NCI-H1417 treated with DMSO at 0.1 percent for 48 hours (cell line): ENCODE results near the gene MDM1.

Experiments used
- DNase-seq: peaks from one replicate; lab custom pipeline; 2025; lab: John Stamatoyannopoulos, UW

The MDM1 gene

DNA sequence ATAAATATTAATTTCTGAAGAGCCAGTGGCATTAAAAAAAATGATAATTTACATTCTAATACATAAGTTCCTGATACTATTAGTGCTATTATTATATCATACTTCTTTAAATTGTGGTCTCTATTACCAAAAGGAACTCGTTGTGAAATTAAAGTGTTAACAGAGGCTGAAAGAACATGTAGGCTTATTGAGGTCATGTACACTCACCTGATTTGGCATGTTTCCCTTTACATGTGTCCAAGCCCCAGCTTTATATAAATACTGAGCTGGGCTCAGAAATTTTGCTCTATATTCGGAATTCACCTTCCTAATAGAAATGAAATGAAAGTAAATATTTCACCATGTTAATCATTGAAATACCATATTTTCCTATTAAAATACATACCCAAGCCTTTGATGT lies 11.0 kb downstream of the MDM1 start:
- no peak for DNase-seq

DNA sequence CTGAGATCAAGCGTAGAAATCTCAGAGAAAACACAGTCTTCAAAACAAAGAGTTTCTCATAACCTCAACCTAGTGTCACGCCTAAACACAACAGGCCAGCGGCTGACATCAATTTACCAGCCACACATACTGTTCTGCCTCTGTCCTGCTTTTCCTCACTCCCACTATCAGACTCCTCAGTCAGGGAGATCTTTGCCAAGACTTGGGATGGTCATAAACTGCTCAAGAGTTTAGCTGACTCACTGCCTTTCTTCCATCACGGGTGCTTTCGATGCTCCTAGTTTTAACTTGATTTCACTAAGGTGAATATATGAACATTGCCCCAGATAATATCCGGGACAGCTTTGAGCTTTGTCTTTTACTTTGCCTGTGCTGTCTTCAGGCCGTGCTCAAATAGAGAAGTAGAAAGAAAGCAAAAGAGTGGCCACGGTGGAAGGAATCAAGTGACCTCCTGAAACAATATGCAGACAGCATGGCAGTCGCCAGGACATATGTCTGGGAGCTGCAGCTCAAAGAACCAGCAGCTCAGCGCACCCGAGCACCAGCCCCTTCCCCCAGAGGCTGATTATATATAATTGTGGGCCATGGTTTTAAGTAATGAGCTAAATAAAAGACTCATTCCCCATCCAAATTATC lies 12.1 kb downstream of the MDM1 start:
- DNase-seq, result no peak

DNA sequence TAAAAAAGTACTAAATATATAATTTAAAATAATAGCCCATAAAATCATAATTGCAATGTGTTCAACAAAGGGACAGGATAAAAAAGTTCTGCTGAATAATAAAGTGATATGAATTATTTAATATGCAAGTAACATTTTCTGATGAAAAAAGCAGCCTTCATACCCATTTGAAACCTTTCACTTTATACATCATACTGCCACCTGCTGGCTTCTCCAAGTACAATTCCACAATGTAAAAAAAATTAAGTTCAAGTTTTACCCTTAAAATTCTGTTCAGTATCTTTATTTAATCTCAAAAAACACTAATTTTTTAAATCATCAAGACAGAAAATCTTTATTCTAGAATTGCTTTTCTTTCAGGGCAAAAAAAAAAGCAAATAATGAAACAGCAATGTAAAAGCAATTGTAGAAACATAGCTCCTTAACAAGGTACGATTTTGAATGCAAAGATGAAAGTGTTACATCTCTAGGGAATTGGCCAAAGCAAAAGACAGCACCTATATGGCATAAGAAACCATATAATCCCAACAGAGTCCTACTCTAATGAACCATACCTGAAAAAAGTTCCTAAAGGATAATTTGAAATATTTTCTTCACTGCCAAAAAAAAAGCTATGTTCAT lies 15.0 kb downstream of the MDM1 start:
- DNase-seq, result no peak

DNA sequence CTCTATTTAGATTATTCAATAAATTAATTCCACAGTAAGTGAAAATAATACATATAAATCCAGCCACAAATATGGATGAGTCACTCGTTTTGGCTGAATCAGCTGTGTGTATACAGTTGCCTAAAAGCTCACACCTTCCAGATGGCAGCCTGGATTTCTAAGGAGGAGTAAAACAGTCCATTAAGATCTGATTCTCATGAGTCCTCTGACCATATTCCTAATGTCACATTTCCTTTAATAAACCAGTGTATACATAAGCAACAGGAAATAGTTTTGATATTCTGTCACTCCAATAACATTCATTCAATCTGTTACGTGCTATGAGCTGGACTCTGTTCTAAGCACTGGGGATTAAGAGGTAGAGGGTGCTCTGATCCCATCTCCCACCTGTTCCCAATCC lies 21.8 kb downstream of the MDM1 start:
- DNase-seq, result no peak

DNA sequence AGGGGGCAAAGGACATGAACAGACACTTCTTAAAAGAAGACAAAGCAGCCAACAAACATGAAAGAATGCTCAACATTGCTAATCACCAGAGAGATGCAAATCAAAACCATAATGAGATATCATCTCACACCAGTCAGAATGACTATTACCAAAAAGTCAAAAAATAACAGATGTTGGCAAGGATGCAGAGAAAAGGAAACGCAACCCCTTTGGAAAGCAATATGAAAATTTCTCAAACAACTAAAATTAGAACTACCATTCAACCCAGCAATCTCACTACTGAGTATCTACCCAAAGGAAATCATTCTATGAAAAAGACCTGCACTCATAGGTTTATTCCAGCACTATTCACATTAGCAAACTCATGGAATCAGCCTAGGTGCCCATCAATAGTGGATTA lies 25.6 kb downstream of the MDM1 start:
- no peak for DNase-seq

DNA sequence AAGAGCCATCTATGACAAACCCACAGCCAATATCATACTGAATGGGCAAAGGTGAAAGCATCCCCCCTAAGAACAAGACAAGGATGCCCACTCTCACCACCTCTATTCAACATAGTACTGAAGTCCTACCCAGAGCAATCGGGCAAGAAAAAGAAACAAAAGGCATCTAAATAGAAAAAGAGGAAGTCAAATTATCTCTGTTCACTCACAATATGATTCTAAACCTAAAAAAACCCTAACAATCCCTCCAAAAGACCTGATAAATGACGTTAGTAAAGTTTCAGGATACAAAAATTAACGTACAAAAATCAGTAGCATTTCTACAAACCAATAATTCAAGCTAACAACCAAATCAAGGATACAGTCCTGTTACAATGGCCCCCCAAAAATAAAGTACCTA lies 26.9 kb downstream of the MDM1 start:
- DNase-seq, result no peak

DNA sequence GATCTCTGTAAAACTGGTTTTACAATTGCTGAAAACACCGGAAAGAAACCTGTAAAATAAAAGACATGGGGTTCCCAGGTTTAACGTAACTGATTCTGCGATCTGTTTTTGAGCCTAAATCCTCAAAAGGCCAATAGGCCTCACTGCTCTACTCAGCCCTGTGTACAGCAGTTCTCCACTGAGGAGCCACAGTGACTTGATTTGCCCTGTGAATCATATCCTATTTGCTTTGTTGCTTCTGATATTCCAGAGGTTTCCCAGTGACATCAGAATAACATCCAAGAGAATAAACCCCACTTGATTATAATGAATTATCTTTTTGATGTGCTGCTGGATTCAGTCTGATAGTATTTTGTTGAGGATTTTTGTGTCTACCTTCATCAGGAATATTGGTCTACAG lies 27.5 kb downstream of the MDM1 start:
- no peak for DNase-seq

DNA sequence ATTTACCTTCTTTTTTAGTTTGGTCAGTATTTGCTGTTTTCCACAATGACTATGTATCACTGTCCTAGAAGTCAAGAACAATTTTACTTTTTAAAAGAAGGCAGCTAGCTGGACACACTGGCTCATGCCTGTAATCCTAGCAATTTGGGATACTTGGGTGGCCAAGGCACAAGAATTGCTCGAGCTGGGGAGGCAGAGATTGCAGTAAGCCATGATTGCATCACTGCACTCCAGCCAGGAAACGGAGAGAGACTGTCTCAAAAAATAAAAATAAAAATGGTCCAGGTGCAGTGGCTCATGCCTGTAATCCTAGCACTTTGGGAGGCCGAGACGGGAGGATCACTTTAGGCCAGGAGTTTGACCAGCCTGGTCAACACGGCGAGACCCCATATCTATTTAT lies 28.3 kb downstream of the MDM1 start:
- no peak for DNase-seq

DNA sequence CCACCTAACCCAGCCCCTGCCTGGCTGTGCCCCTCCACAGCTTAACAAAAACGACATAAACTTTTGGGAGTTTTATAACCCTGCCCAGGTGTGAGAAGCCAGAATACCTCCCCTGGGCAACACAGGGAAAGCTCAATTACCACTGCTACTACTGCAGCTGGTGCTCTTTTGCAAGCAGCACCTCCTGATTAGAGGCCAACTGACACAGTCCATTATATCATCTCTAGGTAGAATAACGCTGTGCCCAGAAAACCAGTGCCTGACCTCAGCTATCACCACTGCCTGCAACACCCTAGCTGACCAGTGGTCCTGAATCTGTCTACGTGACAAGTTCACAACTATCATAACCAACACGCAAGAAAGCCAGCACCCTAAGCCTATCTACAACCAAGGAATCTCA lies 34.2 kb downstream of the MDM1 start:
- no peak for DNase-seq

DNA sequence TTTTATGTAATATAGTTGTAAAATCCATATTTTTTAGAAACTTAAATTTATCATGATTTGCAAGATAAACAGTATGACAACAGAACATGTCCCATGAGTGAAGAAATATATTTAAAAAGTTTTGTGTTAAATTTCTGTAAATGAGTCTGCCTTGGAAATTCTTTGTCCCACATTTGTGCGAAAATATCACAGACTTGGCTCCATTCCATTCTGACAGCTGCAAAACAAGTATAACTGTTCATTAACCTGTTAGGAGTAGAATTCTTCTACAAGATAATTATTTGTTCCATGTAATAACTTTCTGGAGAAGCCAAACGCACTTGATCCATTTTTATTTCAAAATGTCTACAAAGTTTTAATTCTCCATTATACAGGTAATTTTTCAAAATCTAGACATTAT lies 37.9 kb downstream of the MDM1 start:
- no peak for DNase-seq

DNA sequence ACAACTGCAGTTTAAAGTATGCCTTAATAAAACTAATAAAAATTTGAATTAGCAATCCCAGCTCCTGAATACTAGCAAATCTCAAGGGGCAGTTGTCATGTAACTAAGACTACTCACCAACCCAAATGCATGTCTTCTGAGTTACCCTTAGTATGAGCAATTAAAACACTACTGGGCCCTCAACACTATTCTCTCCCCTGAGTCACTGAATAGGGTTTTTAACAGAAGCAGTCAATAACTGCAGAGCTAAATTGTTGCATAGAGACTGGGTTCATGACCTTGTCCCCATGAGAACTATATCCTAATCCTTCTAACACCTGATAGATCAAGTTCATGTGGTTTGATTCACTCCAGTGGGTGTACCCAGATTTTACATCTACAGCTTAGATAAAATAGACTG lies 38.8 kb downstream of the MDM1 start:
- DNase-seq, result no peak

DNA sequence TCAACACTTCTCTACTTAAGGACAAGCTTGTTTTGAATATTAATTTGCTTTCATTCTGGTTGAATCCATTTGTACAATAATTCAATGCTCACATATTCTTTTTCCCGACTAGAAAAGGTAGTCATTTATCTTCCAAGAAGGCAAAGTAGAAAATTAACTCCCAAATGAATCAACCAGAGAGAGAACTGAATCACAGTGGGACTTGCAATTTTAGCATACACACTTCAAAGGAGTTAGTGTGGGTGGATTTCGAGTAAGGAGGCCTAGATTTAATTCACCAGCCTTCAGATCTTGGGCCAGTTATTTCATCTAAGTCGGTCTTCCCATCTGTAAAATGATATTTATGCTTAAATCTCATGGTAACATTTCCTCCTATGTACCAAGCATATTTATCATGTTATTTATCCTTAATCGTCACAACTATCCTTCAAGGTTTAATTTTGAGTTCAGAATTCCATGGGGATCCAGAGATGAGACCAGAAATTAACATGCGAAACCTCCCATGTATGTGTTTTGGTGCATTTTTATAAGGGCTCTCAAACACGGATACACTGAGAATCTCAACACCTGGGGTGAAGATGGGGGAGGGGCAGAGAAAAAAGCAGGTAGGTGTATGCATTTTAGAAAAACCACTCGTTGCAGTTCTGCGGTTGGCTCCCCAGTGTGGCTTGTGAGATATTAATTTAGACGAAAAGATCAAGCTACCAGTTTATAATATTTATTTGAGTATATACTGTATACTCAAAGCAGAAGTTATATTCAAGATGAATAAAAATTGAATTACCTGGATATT lies 39.8 kb downstream of the MDM1 start:
- DNase-seq, result no peak

DNA sequence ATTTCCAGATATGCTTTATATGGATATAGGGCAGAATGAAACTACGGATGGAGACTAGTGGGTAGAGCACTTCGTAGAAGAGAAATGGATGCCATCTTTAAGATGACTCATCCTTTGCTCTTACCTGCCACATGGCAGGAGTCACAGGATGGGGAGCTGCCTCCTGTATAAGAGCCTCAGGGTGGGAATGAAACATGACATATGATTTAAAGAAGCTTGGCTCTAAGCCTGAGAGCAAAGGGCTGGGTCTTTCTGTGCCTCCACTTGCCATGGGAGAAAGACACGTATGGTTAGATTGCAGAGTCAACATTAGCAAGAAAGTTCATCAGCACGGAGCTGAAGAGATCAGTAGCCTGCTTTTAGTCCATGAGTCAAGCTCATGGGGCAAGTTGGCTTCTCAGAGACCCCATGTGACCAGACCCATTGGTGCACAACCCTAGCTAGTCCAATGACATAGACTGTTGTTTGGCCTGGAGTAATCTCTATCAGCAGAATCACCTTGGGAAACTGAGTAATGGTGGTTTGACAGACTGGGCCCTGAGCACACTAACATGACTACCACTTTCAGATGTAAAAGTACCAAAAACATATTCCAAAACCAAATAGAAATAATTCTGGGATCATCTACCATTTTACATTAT lies 40.6 kb downstream of the MDM1 start:
- DNase-seq, result no peak

DNA sequence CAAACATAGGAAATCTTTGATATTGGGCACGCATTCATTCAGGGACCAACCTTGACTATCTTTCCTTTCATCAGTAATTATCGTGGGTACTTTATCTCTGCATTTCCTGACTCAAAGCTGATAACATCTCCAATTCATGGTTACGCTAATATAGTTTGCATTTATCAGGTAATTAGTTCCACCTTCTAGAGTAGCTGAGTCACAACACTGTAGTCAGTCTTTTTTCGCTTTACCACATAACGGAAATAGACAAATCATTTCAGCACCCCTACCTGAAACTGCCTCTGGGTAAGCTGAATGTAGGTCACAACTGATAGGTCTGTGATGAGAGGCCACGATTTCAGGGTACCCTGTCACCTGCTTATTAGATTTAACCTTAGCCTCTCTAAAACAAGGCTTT lies 42.0 kb downstream of the MDM1 start:
- DNase-seq, result no peak

DNA sequence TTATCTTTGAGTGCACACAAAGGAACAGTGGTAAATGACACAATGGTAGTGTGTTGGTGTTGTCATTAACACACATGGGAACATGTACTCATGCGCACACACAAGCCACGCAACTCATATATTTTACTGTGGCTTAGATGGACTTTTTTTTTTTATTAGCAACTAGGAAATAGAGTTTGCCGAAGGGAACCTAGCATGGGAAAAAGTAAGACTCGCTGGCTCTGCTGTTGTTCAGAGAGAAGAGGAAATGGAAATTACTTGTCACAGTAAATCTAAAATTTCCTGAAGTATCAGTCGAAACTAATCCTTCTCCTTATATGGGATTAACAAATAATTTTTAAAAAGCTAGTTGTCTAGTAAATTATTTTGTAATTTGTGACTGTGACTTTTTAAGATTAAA lies 45.1 kb downstream of the MDM1 start:
- no peak for DNase-seq

DNA sequence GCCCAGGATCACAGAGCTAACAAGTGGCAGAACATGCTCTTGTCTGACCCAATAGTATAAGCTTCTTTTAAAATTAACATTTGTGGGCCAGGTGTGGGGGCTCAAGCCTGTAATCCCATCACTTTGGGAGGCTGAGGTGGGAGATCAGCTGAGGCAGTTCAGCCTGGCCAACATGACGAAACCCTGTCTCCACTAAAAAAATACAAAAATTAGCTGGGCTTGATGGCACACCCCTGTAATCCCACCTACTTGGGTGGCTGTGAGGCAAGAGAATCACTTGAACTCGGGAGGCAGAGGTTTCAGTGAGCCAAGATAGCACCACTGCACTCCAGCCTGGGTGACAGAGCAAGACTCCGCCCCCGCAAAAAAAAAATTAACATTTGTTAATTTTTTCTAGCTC lies 45.8 kb downstream of the MDM1 start:
- no peak for DNase-seq

DNA sequence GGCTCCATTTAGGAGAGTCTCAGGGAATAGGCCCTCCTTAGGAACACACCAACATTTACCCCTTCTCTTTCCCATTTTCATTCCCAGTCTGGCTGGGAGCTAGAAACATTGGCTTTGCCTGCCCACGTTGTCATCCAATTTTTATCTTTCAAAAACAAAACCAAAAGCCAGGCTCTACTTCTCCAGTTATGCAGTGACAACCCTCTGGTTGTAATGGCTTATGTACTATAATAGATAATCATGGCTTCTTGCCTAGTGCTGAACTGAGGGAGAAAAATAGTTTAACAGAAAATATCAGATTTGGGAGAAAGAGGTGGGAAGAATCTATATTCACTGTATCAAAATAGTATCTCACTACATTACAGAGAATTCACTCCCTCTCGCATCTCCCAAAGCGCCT lies 46.6 kb downstream of the MDM1 start:
- DNase-seq, result no peak

DNA sequence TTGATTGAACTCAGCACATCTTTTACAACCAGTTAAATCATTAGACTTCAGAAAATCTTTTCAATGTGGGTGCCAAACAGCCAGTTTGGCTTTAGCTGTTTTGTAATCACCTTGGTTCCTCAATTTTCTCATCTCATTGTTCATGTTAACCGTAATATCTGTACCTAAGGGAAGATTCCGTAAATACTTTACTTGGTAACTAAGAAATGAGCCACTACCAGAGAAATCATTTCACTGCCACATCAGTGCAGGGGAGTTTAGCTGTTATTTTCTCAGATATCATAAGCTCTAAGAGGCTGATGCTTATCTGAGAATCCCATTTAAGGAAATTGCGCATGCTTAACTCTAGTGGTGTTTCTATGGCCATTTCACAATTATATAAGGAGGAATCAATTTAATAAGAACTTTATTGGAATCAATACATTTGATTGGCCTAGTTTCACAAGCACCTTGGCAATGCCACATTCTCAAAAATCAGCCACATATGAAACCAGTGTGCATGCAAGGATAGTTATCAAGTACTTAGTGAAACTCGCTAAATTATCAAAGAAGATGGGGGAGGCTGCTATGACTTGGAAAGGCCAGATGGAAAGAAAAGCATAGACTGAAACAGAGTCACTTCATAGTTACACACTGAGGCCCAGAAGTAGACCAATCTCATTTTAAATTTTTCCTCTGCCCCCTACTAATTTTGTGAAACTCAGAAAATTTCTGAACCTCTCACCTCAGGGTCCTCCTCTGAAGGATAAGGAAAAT lies 50.7 kb downstream of the MDM1 start:
- DNase-seq, result no peak

DNA sequence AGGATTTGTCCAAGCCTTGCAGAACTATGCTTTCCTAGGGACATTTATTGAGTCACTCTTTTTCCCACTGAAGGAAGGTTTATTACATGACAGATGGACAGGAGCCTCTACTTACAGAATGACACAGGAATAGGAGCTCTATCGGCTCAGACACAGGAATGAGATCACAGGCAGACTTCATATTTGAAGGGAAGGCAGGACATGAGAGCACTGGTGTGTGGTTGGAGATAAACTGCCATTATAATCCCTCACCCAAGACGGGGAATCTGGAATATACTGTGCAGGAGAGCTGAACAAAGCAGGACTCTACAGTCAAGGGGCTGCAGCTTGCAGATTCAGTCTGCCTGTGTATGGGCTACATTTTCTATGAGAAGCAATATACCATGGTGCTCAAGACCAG lies 51.9 kb downstream of the MDM1 start:
- no peak for DNase-seq

DNA sequence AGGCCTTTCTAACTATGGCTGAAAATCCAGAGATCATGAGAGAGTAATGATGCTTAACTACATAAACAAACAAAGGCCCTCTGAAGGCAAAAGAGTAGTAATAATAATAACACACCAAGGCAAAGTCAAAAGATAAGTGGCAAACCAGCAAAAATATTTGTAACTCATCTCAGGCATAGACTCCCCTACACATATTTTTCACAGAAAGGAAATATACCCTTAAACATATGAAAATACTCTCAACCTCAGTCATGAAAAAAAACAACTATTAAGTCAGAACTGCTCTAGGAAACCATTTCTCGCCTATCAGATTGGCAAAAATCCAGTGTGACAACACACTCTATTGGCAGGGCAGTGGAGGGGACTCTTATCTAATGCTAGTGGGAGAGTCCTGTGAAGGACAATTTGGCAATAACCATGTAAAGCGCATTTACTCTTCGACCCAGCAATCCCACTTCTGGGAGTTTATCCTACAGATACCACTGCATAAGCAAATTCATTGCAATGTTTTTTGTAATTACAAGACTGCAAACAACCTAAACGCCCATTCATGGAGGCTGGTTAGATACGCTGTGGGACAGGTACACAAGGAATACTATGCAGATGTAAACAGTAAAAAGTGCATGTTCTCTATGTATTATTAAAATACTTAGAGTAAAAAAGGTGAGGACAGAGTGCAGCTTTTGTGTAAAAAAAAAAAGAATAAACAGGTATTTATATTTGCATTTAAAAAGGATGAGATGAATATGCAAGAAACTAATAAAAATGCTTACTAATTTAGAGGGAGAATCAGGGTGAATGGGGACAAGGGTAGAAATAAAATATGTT lies 52.7 kb downstream of the MDM1 start:
- no peak for DNase-seq

DNA sequence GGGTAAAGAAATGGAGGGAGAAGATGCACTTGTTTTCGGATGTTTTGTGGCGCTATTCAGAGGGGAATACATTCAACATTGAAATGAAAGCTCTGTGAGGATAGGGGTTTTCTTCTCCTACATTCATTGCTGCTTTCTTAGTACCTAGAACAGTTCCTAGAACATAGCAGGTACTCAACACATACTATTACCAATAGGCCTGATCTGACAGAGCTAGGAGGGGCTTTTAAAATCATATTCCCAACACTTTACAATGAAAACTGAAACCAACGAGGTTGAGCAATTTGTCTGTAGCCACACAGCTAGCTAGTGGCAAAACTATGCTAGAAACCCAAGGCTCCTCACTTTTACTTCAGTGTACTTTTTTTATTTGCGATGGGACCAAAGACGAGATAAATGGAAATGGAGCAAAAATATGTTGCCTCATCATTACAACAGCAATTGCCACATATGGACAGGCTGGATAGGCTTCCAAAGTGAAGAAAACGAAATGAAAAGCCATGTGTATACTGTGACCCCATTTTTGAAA lies 55.7 kb downstream of the MDM1 start:
- DNase-seq, result no peak
